ENCODE measurements around the gene SBK2.

DNA sequence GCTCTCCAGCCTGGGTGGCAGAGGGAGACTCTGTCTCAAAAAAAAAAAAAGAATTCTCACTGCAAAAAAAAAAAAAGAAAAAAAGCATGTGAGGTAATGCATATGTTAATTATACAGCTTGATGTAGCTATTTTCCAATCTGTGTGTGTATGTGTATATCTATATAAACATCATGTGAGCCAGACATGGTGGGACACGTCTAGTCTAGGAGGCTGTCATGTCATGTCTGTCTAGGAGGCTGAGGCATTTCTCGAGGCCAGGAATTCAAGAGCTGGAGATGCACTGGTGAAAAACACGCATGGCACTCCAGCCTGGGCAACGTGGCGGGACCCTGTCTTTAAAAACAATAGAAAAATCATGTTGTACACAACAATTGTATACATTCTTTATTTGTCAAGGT lies 15.3 kb upstream of the SBK2 start:
- TF ChIP-seq, protein P1, sequence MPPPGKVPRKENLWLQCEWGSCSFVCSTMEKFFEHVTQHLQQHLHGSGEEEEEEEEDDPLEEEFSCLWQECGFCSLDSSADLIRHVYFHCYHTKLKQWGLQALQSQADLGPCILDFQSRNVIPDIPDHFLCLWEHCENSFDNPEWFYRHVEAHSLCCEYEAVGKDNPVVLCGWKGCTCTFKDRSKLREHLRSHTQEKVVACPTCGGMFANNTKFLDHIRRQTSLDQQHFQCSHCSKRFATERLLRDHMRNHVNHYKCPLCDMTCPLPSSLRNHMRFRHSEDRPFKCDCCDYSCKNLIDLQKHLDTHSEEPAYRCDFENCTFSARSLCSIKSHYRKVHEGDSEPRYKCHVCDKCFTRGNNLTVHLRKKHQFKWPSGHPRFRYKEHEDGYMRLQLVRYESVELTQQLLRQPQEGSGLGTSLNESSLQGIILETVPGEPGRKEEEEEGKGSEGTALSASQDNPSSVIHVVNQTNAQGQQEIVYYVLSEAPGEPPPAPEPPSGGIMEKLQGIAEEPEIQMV (tag; conservative IDR thresholded peaks at IDR 0.05; ENCODE audit: low read depth) = no peak
- TF ChIP-seq CTCF (IDR thresholded peaks at IDR 0.05 in 2 of 3, conservative IDR thresholded peaks at IDR 0.05 in 1 of 3; ENCODE audit: insufficient read depth in 2 of 3, low read depth in 1 of 3, low read length in 3 of 3) (no peak), CTBP1 (IDR thresholded peaks at IDR 0.05; ENCODE audit: borderline replicate concordance) (no peak), POLR2A (conservative IDR thresholded peaks at IDR 0.05) (no peak), EP300 (IDR thresholded peaks at IDR 0.05; ENCODE audit: low read length) (no peak), CHD2 (IDR thresholded peaks at IDR 0.05; ENCODE audit: low read depth, low read length) (no peak), NEUROD1 (IDR thresholded peaks at IDR 0.05; ENCODE audit: borderline replicate concordance, low read depth, low read length, partially characterized antibody) (no peak), HCFC1 (IDR thresholded peaks at IDR 0.05; ENCODE audit: low read depth, low read length) (no peak), ZNF224 (CRISPR knock-in tag; IDR thresholded peaks at IDR 0.05) (no peak), ETV5 (CRISPR knock-in tag; IDR thresholded peaks at IDR 0.05; ENCODE audit: low read depth) (no peak), TCF7L2 (IDR thresholded peaks at IDR 0.05; ENCODE audit: low read depth, low read length) (no peak), MYNN (IDR thresholded peaks at IDR 0.05) (no peak), MYNN (CRISPR knock-in tag; IDR thresholded peaks at IDR 0.05) (no peak)
